Rectal smooth muscle tissue (tissue), 1 donor: Measurements from ENCODE around the gene ZNF436.
A peak's percentile ranks its signal among the peaks of the same experiment; 100 is the strongest.

Experiments
- H3K27ac ChIP-seq: one replicate; pipeline ENCODE4 v1.7.0; 2013; ENCODE audit warnings: low read depth, low read length, inconsistent platforms
- H3K27me3 ChIP-seq: one replicate; pipeline ENCODE4 v1.7.0; 2013; ENCODE audit warnings: low read length; ENCODE audit not compliant: control insufficient read depth, insufficient read depth
- H3K36me3 ChIP-seq: one replicate; pipeline ENCODE4 v1.7.0; 2013; ENCODE audit warnings: low read length; ENCODE audit not compliant: control insufficient read depth, insufficient read depth
- H3K4me1 ChIP-seq: one replicate; pipeline ENCODE4 v1.7.0; 2013; ENCODE audit warnings: low read length; ENCODE audit not compliant: control insufficient read depth, insufficient read depth
- H3K4me3 ChIP-seq: one replicate; pipeline ENCODE4 v1.7.0; 2013; ENCODE audit warnings: low read length
- H3K9ac ChIP-seq: one replicate; pipeline ENCODE4 v1.7.0; 2013; ENCODE audit warnings: low read length

The ZNF436 gene

DNA sequence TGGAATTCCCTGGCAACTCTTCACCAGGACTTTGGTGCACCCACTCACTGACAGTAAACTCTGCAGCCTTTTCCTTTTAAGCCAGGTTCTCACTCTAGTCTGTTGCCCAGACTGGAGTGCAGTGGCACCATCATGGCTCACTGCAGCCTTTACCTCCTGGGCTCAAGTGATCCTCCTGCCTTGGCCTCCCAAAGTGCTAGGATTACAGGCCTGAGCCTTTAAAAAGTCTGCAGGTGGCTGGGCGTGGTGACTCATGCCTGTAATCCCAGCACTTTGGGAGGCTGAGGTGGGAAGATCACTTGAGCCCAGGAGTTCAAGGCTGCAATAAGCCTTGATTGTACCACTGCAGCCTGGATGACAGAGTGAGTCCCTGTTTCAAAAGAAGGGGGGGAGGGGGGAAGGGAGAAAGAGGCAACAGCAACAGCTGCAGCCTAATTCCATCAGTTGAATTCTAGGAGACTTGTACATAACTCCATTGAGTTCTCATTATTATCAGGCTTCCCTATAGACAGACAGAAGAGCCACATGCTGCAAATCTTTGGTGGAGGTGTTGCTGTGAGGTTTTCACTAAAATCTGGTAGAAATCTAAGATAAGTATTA, 17.4 kb downstream of the ZNF436 start:
- Histone ChIP-seq H3K4me3 (no peak overlapping the region), H3K27ac (no peak overlapping the region), H3K9ac (no peak overlapping the region), H3K27me3 (no peaks in the 10 kb centered on the region), H3K36me3 (no peaks in the 10 kb centered on the region), H3K4me1 (no peaks in the 10 kb centered on the region)

DNA sequence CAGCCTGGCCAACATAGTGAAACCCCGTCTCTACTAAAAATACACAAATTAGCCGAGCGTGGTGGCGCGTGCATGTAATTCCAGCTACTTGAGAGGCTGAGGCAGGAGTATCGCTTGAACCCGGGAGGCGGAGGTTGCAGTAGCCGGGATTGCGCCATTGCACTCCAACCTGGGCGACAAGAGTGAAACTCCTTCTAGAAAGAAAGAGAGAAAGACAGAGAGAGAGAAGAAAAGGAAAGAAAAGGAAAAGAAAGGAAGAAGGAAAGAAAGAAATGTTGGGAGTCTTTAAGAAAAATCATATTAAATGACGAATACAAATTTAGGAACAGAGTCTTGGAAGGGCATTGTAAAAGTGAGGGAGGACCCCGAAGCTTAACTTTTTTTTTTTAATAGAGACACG, 23.7 kb downstream of the ZNF436 start:
- Histone ChIP-seq H3K9ac (no peak overlapping the region), H3K27ac (no peak overlapping the region), H3K4me3 (no peak overlapping the region), H3K27me3 (no peaks in the 10 kb centered on the region), H3K4me1 (peaks cover 19% of the 10 kb centered on the region), H3K36me3 (no peaks in the 10 kb centered on the region)

DNA sequence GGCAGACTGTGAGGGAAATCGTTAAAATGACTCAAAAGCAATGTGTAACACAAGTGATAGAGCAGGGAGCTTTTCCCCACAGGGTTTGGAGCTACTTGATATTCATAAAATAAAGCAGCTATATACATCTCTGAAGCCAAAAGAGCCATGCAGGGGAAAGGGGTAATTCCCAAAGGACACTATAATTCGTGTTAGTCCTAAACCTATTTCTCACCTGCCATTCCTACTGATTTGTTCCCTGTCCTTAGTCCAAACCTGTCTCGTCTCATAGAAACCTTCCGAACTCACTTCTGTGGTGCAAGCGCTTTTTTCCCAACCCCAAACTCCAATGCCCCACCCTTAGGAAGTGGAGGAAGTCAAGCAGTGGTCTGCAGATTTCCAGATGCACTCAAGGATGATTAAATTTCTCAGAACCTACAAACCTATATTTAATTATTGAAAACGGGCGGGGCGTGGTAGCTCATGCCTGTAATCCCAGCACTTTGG, 24.6 kb downstream of the ZNF436 start:
- H3K27me3 ChIP-seq = no peaks in the 10 kb centered on the region
- H3K36me3 ChIP-seq = peaks cover 2% of the 10 kb centered on the region
- H3K27ac ChIP-seq = peak overlapping the region; percentile 97
- H3K4me1 ChIP-seq = peaks cover 26% of the 10 kb centered on the region
- H3K9ac ChIP-seq = peak overlapping the region; percentile 93
- H3K4me3 ChIP-seq = peak overlapping the region; percentile 94

DNA sequence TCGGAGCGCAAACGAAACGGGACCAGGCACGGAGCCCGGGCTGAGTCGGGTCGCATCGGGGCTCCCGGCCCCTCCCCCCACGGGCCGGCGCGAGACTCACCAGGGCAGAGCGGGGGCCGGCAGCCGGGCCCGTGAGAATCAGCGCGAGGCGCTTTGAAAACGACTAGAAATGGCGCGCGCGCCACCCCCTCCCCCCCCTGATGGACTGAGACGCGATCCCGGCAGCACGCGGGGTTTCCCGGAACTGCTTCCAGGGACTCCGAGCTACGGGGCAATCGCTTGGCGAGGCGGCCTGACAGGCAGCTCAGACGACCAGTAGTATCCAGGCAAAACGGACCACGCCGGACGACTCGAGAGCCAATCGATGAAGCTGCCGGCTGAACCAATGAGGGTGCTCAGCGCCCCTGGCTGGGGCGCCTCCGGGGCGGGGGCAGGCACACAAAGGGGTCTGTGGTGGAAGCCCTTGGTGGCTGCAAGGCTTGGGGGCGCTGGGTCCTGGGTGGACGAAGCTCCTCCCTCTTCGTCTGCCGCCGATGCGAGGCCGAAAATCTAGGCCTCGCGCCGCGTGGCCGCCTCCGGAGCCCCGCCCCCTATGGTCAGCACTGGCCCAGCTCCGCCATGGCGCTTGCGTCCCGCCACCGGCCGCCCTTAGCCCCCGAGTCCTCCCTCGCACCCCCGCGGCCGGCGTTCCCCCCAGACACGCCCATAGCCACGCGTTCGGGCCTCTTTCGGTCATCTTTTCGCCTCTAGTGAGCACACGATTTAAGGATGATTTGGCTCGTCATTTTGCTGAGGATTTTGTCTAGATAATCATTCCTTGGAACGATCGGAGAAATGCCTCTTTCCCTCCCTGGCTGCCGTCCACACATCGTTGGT, 25.3 kb downstream of the ZNF436 start, which contains the start of gene HNRNPR:
TSS of gene HNRNPR (minus strand) at position 174 of the 876 bp plus-strand sequence. CDS start 3,276 bp downstream, outside the sequence.
- H3K27me3 ChIP-seq = no peaks in the 10 kb centered on the region
- H3K4me1 ChIP-seq = peaks cover 26% of the 10 kb centered on the region
- H3K4me3 ChIP-seq = peak within 1 kb of the TSS; percentile 94
- peak within 1 kb of the TSS; percentile 97 for H3K27ac ChIP-seq
- peaks cover 2% of the 10 kb centered on the region for H3K36me3 ChIP-seq
- peak within 1 kb of the TSS; percentile 93 for H3K9ac ChIP-seq

DNA sequence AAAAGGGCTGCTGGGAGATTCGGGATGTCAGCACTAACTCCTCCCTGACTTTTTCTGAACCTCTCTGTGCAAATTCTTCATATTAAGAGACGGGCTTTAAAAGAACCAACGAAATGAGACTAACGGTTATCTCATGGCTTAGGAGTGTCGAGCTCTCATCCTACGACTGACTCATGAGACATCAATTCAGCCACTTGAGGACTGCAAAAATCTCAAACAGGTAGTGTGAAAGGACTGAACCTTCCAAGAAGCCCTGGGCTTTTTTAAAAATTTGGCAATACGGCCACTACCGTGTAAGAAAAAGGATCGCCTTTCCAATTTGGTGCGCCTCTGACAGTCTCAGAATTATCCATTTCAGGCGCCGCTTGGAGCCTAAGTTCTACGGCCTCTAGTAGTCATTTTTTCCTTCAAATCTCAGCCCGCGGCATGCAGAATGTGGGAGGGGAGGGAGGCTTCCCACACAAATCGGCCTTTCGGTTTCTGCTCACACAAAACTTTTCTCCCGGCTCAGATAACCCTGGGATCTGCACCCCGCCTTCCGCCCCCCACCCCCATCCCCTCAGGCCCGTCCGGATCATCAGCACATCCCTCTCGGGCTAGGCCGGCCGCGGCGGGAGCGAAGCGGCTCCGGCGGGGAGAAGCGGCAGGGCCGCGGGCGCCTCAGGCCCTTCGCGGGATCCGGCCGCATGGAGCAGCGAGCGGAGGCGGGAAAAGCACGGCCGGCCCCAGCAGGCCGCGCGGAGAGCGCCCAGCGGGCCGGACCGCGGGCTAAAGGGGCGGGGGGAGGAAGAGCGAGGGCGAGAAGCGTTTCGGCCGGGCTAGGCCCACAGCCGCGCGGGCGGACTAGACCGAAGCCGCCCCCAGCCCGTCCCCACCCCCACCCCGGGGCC, 26.2 kb downstream of the ZNF436 start:
- H3K4me1 ChIP-seq = peaks cover 34% of the 10 kb centered on the region
- H3K27ac ChIP-seq = peak overlapping the region; percentile 97
- peak overlapping the region; percentile 77 for H3K9ac ChIP-seq
- no peaks in the 10 kb centered on the region for H3K27me3 ChIP-seq
- H3K4me3 ChIP-seq = peak overlapping the region; percentile 94
- peaks cover 2% of the 10 kb centered on the region for H3K36me3 ChIP-seq

DNA sequence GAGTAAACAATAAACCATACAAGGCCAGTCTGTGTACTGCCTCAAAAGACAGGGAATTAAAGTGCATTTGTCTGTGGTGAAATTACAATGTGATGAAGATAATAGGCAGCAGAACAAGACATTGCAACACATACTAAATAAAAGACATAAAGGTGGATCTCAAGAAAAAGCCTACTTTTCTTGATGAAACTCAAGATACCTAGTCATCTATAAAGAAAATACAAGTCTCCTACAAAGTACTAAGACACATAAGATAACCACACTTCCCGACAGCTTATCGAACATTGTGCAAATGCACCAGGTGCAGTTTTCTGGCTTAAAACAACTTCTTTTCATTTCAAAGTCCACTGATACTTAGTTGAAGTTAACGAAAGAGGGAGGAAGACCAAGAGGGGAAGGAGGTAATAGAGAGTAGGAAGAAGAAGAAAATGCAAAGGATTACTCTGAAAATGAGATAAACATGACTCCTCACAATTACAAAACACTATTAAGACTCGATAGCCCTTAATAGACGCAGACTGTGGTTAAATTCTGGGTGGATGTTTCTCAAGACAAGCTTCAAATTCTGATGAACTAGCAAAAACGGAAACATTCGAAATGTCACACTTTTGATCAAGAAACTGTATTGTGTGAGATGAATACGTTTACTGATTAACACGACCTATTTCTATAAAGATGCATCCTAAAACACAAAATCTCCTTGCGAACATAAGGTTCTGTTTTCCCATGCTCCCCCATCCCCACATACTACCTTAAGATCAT, 27.5 kb downstream of the ZNF436 start:
- peak overlapping the region; percentile 50 for H3K4me3 ChIP-seq
- peaks cover 5% of the 10 kb centered on the region for H3K36me3 ChIP-seq
- no peak overlapping the region for H3K9ac ChIP-seq
- peaks cover 36% of the 10 kb centered on the region for H3K4me1 ChIP-seq
- H3K27me3 ChIP-seq = no peaks in the 10 kb centered on the region
- H3K27ac ChIP-seq = peak overlapping the region; percentile 97

DNA sequence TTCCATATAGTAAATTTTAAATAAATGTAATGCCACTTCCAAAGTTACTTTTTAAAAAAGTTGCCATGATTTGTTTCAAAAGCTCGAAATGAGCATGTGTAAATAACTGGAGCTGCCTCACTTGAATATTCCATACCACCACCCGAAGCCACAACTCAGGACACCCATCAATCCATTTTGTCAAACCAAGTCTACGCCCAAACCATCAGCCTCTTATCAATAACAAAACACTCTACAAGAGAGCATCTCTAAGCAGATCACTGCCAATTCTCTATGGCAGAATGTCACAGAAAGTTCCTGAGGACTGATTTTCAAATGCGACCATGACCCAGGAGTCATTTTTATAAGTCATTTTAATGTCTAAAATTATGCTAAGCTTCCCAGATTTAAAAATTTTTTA, 30.0 kb downstream of the ZNF436 start:
- H3K9ac ChIP-seq = no peak overlapping the region
- no peak overlapping the region for H3K4me3 ChIP-seq
- H3K4me1 ChIP-seq = peaks cover 36% of the 10 kb centered on the region

DNA sequence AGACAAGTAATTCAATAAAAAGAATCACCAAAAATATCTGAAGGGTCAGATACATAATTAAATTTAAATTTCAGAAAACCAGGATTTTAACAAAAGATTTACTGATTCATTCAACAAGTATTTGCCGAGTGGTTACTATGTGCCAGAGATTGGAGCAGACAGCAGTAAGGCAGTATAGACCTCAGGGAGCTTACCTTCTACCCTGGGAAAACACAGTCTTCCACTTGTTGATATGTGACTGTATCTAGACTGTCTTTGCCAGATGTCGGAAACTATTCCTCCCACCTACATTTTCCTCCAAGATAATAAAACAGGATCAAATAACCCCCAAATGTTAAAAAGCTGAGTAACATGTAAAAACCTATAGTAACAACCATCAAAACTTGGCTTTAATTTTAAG, 31.8 kb downstream of the ZNF436 start:
- Histone ChIP-seq H3K9ac (no peak overlapping the region), H3K4me3 (no peak overlapping the region), H3K27me3 (no peaks in the 10 kb centered on the region), H3K4me1 (peaks cover 35% of the 10 kb centered on the region), H3K36me3 (peaks cover 20% of the 10 kb centered on the region), H3K27ac (no peak overlapping the region)

More for the DNA sequence above, 30.0 kb downstream of the ZNF436 start:
- H3K27me3 ChIP-seq = no peaks in the 10 kb centered on the region
- H3K27ac ChIP-seq = no peak overlapping the region
- peaks cover 13% of the 10 kb centered on the region for H3K36me3 ChIP-seq

DNA sequence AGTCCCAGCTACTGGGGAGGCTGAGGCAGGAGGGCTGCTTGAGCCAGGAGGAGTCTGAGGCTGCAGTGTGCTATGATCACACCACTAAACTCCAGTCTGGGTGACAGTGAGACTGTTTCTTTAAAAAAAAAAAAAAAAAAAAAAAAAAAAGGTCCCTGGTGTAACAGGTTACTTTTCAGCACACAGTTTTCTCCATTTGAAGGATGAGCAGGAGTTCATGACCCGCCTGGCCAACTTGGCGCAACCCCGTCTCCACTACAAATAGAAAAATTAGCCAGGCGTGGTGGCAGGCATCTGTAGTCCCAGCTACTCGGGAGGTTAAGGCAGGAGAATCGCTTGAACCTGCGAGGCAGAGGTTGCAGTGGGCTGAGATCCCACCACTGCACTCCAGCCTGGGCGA, 37.9 kb downstream of the ZNF436 start:
- H3K27ac ChIP-seq = no peak overlapping the region
- H3K4me3 ChIP-seq = no peak overlapping the region
- H3K36me3 ChIP-seq = peaks cover 20% of the 10 kb centered on the region
- no peaks in the 10 kb centered on the region for H3K4me1 ChIP-seq
- H3K9ac ChIP-seq = no peak overlapping the region
- no peaks in the 10 kb centered on the region for H3K27me3 ChIP-seq

DNA sequence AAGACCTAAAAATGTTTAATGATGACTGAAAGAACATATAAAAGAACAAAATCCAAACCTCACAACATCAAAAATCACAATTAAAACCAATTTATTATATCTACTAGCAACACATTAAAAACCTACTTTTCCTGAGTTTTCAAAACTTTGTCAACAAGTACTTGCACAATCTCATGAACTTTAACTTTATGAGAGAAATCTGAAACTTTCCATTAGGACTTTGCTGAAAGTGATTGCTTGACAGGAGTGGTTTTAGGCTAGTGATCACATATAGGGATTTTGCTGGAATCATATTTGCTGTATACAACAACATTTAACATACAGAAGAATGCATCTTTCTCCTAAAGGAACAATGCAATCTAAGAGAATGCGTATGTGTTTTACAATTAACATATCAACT, 38.8 kb downstream of the ZNF436 start:
- Histone ChIP-seq H3K9ac (no peak overlapping the region), H3K36me3 (peaks cover 24% of the 10 kb centered on the region), H3K4me3 (no peak overlapping the region), H3K27me3 (no peaks in the 10 kb centered on the region), H3K27ac (no peak overlapping the region), H3K4me1 (no peaks in the 10 kb centered on the region)

DNA sequence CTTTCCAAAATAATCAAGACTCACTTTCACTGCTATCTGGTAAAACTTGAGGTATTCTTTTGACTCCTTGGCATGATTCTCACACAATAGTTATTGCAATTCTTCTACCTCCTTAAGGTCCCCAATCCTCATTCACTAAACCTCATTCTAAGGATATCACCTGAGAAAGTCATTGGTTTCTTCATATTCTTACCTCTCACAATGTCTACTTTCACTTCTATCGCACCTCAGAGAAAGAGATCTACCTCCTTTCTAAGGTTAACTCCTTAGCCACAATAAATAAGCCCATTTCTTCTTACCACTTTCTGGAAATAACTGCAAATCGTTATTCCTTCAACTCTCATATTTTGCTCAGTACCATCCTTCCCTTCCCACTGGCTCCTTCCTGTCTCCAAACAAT, 44.2 kb downstream of the ZNF436 start:
- no peak overlapping the region for H3K4me3 ChIP-seq
- H3K36me3 ChIP-seq = peaks cover 8% of the 10 kb centered on the region
- H3K9ac ChIP-seq = no peak overlapping the region
- no peaks in the 10 kb centered on the region for H3K4me1 ChIP-seq
- H3K27me3 ChIP-seq = no peaks in the 10 kb centered on the region
- no peak overlapping the region for H3K27ac ChIP-seq
